HEK293T (cell line): Measurements from ENCODE around the gene MYO19.
"Not testable (repeated sequence)": the region's sequence is repeated elsewhere in the genome, so short reads cannot be mapped to it uniquely, and the experiment has no call there.

Source experiments
- CTCF ChIA-PET: fragments of 350-600 bp; formaldehyde crosslinking; extraction: SDS; loops from one replicate; lab custom pipeline; 2021; ENCODE audit warnings: antibody characterized with exemption, inconsistent platforms; lab: Yijun Ruan, JAX
- POLR2A ChIA-PET: fragments of 350-600 bp; formaldehyde crosslinking; extraction: SDS; loops from one replicate; lab custom pipeline; 2020; ENCODE audit warnings: antibody characterized with exemption, inconsistent platforms; lab: Yijun Ruan, JAX
- DNase-seq: peaks from one replicate; pipeline ENCODE4 v3.0.0; 2012; ENCODE audit warnings: mixed read lengths; ENCODE audit errors: extremely low spot score
- ARNT ChIP-seq: fragments of 450-650 bp; IDR thresholded peaks from 2 replicates; pipeline ENCODE4 v1.6.1; 2017; ENCODE audit warnings: mild to moderate bottlenecking
- BHLHE40 ChIP-seq: fragments of 450-650 bp; IDR thresholded peaks from 2 replicates; pipeline ENCODE4 v1.6.1; 2016; ENCODE audit warnings: mild to moderate bottlenecking, moderate library complexity, borderline replicate concordance
- CTBP1 ChIP-seq: fragments of 450-650 bp; IDR thresholded peaks from 2 replicates; pipeline ENCODE4 v1.6.1; 2016; ENCODE audit warnings: borderline replicate concordance
- ELF4 ChIP-seq: fragments of 450-650 bp; IDR thresholded peaks from 2 replicates; pipeline ENCODE4 v1.6.1; 2017; ENCODE audit warnings: antibody characterized with exemption
- FOXA1 ChIP-seq: fragments of 450-650 bp; IDR thresholded peaks from 2 replicates; pipeline ENCODE4 v1.6.1; 2016; ENCODE audit warnings: mild to moderate bottlenecking
- FOXK2 ChIP-seq: fragments of 450-650 bp; IDR thresholded peaks from 2 replicates; pipeline ENCODE4 v1.6.1; 2016; ENCODE audit warnings: mild to moderate bottlenecking
- FOXM1 ChIP-seq: fragments of 450-650 bp; IDR thresholded peaks from 2 replicates; pipeline ENCODE4 v1.6.1; 2017; ENCODE audit warnings: mild to moderate bottlenecking, borderline replicate concordance
- HDGF ChIP-seq: fragments of 450-650 bp; IDR thresholded peaks from 2 replicates; pipeline ENCODE4 v1.6.1; 2017; ENCODE audit warnings: antibody characterized with exemption, borderline replicate concordance
- L3MBTL2 ChIP-seq: fragments of 450-650 bp; conservative IDR thresholded peaks from 2 replicates; pipeline ENCODE4 v1.6.1; 2016; ENCODE audit warnings: mild to moderate bottlenecking
- LEF1 ChIP-seq: fragments of 450-650 bp; IDR thresholded peaks from 2 replicates; pipeline ENCODE4 v1.6.1; 2017; ENCODE audit warnings: mild to moderate bottlenecking, borderline replicate concordance
- NFRKB ChIP-seq: fragments of 450-650 bp; IDR thresholded peaks from 2 replicates; pipeline ENCODE4 v1.6.1; 2016; ENCODE audit warnings: mild to moderate bottlenecking, moderate library complexity
- SP1 ChIP-seq: fragments of 450-650 bp; IDR thresholded peaks from 2 replicates; pipeline ENCODE4 v1.6.1; 2017
- SUZ12 ChIP-seq: fragments of 450-650 bp; IDR thresholded peaks from 2 replicates; pipeline ENCODE4 v1.6.1; 2016; ENCODE audit warnings: mild to moderate bottlenecking
- TARDBP ChIP-seq: fragments of 450-650 bp; IDR thresholded peaks from 2 replicates; pipeline ENCODE4 v1.6.1; 2016
- ZNF384 ChIP-seq: fragments of 450-650 bp; IDR thresholded peaks from 2 replicates; pipeline ENCODE4 v1.6.1; 2016
- TF ChIP-seq, protein P1 (sequence below): fragments of 450-650 bp; IDR thresholded peaks from 2 replicates; pipeline ENCODE4 v1.6.1; 2016

Gene MYO19

DNA sequence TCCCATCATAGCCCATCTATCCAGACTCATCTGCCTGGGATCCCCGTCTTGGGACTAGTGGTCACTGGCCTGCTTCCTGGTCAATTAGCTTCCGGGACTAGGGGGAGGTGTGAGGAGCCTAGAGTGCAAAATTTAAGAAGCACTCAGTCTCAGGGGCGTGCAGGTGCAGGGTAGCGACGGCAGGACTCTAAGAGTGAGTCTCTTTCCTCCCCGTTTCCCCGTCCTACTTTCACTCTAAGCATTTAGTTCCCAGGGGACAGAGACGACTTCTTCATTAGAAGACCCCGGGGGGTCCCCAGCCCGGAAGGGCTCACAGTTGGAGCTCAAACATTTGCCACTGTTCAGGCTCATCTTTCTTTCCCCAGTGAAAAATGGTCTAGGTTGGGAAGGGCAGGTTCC is 48.9 kb downstream of the MYO19 start:
- ChIA-PET POLR2A (interaction anchor here (0.6 to 2.1 kb wide), 21 partner anchors 8 to 555 kb away, joined by 3 to 16 read pairs (median 4); partner anchors contain the start of genes LYZL6, MRM1, MYO19 and PIGW), CTCF (no interaction called here)
- no peak for DNase-seq
- no peak for TF ChIP-seq SP1
- TF ChIP-seq L3MBTL2 = no peak
- TF ChIP-seq SUZ12 = no peak
- TF ChIP-seq FOXK2 = no peak
- TF ChIP-seq ELF4 = no peak
- TF ChIP-seq, protein P1, sequence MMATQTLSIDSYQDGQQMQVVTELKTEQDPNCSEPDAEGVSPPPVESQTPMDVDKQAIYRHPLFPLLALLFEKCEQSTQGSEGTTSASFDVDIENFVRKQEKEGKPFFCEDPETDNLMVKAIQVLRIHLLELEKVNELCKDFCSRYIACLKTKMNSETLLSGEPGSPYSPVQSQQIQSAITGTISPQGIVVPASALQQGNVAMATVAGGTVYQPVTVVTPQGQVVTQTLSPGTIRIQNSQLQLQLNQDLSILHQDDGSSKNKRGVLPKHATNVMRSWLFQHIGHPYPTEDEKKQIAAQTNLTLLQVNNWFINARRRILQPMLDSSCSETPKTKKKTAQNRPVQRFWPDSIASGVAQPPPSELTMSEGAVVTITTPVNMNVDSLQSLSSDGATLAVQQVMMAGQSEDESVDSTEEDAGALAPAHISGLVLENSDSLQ = no peak
- TF ChIP-seq BHLHE40 = no peak
- no peak for TF ChIP-seq HDGF
- TF ChIP-seq FOXA1 = no peak
- no peak for TF ChIP-seq NFRKB
- TF ChIP-seq ARNT = no peak
- TF ChIP-seq LEF1 = no peak
- TF ChIP-seq FOXM1 = no peak
- TF ChIP-seq TARDBP = no peak
- no peak for TF ChIP-seq CTBP1

DNA sequence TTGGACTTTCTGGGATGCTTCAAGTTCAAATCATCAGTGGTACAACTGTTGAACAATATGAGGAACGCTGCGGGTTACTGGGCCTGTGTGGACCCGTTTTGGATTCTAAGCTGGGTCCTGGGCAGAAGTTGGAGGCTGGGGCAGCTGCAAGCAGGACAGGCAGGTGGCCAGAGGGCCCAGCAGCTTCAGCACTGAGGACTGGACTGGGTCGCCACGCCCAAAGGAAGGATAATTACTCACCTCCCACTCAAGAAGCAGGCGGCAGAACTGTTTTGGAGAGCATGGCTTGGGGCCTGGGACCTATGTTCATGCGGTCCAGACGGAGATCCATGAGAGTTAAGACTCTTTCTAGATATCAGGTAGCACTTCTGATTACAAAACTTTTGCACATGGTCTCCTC is 49.6 kb downstream of the MYO19 start:
- POLR2A ChIA-PET = interaction anchor here (1.1 to 2.1 kb wide), 5 partner anchors 10 to 554 kb away, joined by 3 to 16 read pairs (median 13); partner anchors contain the start of genes MYO19, PIGW and RDM1
- TF ChIP-seq BHLHE40 (no peak), L3MBTL2 (no peak), ARNT (no peak), TARDBP (no peak), SP1 (no peak), FOXM1 (no peak), CTBP1 (no peak), SUZ12 (no peak), LEF1 (no peak), FOXK2 (no peak), ZNF384 (no peak), FOXA1 (no peak)
- TF ChIP-seq, protein P1 = no peak
- CTCF ChIA-PET = interaction anchor here (1.1 kb wide), 1 partner anchor 50 kb away, joined by 3 read pairs; the partner anchor contains the start of genes MYO19 and PIGW
- DNase-seq = no peak

DNA sequence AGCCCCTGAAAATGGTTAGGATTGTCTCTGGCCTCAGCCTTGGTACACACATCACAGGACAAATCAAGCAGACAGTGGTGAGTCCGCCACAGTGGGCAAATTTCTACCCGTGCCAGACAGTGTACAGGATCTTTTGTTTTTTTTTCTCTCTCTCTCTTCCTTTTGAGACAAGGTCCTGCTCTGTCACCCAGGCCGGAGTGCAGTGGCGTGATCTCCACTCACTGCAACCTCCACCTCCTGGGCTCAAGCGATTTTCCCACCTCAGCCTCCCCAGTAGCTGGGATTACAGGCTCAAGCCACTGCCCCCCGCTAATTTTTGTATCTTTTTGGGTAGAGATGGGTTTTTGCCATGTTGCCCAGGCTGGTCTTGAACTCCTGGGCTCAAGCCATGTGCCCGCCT is 50.6 kb downstream of the MYO19 start:
- DNase-seq = not testable (repeated sequence)
- ChIA-PET POLR2A (interaction anchor here (1.6 kb wide), 1 partner anchor 52 kb away, joined by 5 read pairs; no protein-coding TSS in a partner anchor), CTCF (interaction anchor here (1.0 to 1.3 kb wide), 2 partner anchors 337 to 508 kb away, joined by 4 to 10 read pairs; no protein-coding TSS in a partner anchor)

DNA sequence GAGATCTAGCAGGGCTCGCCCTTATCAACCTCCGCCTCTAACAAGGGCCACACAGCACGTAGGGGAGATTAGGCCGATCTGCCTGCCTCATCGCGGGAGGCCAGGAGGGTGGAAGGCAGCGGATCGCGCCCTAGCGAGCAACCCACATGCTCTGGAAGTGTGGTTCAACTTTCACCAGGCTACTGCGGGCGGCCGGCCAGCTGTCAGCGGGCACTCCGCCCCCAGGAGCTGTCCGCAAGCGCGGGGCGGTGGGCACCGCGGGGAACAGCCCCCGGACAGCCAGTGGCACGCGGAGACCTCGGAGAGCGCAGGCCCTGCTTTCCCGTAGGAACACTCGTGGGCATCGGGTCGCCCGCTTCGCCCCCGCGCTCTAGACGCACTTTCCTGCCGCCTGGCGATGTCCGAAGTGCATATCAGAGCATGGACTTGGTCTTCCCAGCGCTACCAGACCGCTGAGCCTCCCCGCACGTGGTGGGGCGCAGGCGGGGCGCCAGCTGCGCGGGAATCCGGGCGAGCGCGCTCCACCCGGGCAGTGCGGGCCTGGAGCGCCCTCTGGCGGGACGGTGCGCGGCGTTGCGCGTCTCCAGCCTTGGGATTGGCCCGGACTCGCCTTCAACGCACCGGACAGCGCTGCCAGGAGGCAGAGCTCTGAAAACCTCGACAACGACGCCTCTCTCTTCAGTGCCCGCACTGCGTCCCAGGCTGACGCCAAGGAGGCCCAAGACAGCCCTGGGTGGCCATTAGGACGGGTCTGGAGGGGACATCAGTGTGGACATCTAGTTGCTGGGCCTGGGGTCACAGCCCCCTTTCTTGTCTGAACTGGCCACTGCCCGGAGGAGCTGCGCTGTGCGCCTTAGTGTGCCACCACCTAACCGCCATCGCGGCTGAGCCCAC is 51.8 kb downstream of the MYO19 start:
- peak; percentile 81 for DNase-seq
- ChIA-PET POLR2A (interaction anchor here (1.6 kb wide), 1 partner anchor 53 kb away, joined by 5 read pairs; no protein-coding TSS in a partner anchor), CTCF (interaction anchor here (0.5 to 1.7 kb wide), 13 partner anchors 9 to 514 kb away, joined by 3 to 12 read pairs (median 3); no protein-coding TSS in a partner anchor)
- TF ChIP-seq ZNF384 (no peak), L3MBTL2 (peak; percentile 98), SP1 (no peak), FOXK2 (no peak)

DNA sequence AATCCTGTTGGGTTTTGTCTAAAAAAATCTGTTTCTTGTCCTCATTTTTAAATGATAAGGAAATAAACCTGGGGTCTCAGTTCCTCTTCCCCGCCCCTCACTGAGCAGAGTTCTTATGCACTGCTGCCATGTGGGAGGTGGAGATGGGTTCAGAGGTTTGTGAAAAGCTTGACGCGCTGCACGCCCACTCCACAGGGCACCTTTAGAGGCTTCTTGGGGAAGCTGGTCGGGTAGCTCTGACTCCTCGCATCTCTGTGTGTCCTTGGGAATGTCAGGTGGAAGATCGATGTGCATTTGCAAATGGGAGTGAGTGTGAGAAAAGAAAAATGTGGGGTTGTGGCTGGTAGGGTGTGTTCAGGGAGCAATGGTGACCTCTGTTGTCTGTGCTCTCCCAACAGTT is 52.8 kb downstream of the MYO19 start:
- CTCF ChIA-PET = interaction anchor here (1.7 kb wide), 1 partner anchor 409 kb away, joined by 4 read pairs; no protein-coding TSS in a partner anchor
- DNase-seq = no peak
- TF ChIP-seq FOXA1 = no peak
- TF ChIP-seq LEF1 = no peak
- TF ChIP-seq L3MBTL2 = no peak
- no peak for TF ChIP-seq TARDBP
- TF ChIP-seq SP1 = no peak
- no peak for TF ChIP-seq NFRKB
- TF ChIP-seq ELF4 = no peak
- TF ChIP-seq FOXM1 = no peak
- TF ChIP-seq ARNT = no peak
- TF ChIP-seq SUZ12 = no peak
- TF ChIP-seq CTBP1 = no peak
- POLR2A ChIA-PET = no interaction called here

DNA sequence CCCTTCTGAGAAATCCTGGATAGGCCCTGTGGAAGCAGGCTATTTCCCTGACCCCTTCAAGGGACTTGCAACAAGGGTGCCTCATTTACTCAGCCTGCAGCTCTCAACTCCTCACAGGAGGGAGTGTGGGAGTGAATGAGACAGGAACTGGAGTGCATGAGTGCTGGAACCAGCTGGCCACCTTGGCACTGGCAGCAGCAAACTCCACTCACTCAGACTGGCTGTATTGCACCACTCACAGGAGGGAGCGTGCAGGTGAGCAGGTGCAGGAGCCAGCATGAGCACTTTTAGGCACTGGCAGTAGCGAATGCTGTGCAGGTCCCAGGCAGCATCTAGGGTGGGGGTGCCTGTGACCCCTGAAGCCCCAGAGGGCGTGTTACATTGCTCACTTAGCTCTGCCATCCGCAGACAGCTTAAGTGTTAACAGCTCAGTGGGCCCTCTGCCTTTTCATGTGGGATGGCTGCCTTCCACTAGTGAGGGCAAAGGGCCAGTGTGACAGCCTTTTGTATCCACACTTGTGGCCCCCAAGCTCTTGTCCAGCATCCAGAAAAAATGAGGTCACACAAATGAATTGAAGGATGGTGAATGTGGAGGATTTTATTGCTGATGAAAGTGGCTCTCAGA is 59.2 kb downstream of the MYO19 start:
- CTCF ChIA-PET = no interaction called here
- POLR2A ChIA-PET = interaction anchor here (3.2 kb wide), 1 partner anchor 11 kb away, joined by 16 read pairs; the partner anchor contains the start of gene ZNHIT3
- TF ChIP-seq BHLHE40 = no peak
- no peak for TF ChIP-seq FOXM1
- TF ChIP-seq FOXK2 = no peak
- TF ChIP-seq ELF4 = no peak
- TF ChIP-seq, protein P1 = no peak
- no peak for TF ChIP-seq FOXA1
- no peak for TF ChIP-seq SP1
- no peak for TF ChIP-seq CTBP1
- TF ChIP-seq TARDBP = no peak
- TF ChIP-seq SUZ12 = no peak
- no peak for TF ChIP-seq L3MBTL2
- no peak for TF ChIP-seq ZNF384
- no peak for TF ChIP-seq HDGF
- TF ChIP-seq LEF1 = no peak
- TF ChIP-seq NFRKB = no peak
- no peak for TF ChIP-seq ARNT
- no peak for DNase-seq
